IPS-15b (cell line): Measurements from ENCODE around the gene CREBBP.

Experiments
- H3K27me3 ChIP-seq: one replicate; pipeline ENCODE4 v1.6.1; 2013; ENCODE audit warnings: low read length; ENCODE audit not compliant: control insufficient read depth, insufficient read depth
- H3K36me3 ChIP-seq: one replicate; pipeline ENCODE4 v1.6.1; 2013; ENCODE audit warnings: low read length; ENCODE audit not compliant: control insufficient read depth, insufficient read depth
- H3K4me1 ChIP-seq: one replicate; pipeline ENCODE4 v1.6.1; 2013; ENCODE audit warnings: mild to moderate bottlenecking, low read length; ENCODE audit not compliant: control insufficient read depth, insufficient read depth
- H3K4me3 ChIP-seq: one replicate; pipeline ENCODE4 v1.5.1; 2013; ENCODE audit warnings: low read depth, low read length
- H3K9ac ChIP-seq: one replicate; pipeline ENCODE4 v1.6.1; 2013; ENCODE audit warnings: low read depth, mild to moderate bottlenecking, low read length
- H3K9me3 ChIP-seq: one replicate; pipeline ENCODE4 v1.6.1; 2013; ENCODE audit warnings: mild to moderate bottlenecking, low read length; ENCODE audit not compliant: control insufficient read depth, insufficient read depth

CREBBP gene

DNA sequence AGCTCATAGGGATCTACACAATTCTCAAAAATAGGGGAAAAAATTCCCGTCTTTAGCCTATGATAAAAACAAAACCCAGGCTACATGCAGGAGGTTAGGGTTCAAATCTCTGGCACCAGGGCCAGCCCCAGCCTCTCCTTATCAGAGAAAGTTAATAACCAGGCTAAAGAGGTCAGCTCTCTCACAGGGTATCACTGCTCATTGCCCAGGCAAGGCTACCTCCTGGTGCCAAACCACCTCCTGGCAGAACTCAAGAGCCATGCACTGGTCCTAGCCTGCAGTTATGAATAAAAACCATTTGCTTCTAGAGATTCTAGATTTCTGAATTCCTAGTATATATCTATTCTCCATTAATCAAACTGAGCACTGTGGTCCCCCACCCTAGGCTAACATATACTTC lies 65.8 kb downstream of the CREBBP start:
- Histone ChIP-seq H3K9ac (no peak overlapping the region), H3K27me3 (no peaks in the 10 kb centered on the region), H3K36me3 (no peaks in the 10 kb centered on the region)

DNA sequence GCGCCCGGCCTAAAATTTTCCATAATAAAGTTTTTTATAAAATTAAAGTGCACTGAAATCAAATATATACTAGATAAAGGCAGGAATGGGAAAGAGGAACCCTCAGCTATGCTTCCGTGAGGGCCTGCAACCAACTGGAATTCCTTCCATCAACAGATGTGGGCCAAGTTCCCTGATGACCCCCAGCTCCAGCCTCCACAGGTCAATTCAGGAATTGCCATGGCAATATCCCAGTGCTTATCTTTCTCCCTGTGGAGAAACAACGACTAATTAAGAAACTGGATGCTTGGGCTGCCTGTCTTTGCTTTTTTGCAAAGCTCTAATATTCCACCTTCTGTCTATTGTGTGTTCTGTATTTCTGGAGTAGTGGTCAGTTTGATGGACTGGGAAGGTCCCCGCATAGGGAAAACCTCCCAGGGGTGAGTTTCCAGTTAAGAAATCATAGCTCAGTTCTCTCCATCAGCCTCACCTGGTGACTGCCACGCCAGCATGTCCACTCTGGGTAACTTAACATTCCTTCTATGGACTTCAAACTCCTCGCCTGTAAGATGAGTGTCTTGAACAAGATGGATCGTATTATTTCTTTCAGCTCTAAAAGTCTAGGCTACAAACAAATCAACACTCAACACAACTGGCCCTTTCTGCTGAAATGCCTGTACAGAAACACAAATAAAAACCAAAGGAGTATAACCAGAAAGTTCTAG lies 67.9 kb downstream of the CREBBP start:
- H3K9me3 ChIP-seq, result no peaks in the 10 kb centered on the region
- no peaks in the 10 kb centered on the region for H3K27me3 ChIP-seq
- no peak overlapping the region for H3K4me3 ChIP-seq
- H3K4me1 ChIP-seq, result peaks cover 4% of the 10 kb centered on the region
- no peak overlapping the region for H3K9ac ChIP-seq
- no peaks in the 10 kb centered on the region for H3K36me3 ChIP-seq

More for the DNA sequence above, 65.8 kb downstream of the CREBBP start:
- Histone ChIP-seq H3K4me3 (no peak overlapping the region), H3K4me1 (peaks cover 4% of the 10 kb centered on the region), H3K9me3 (no peaks in the 10 kb centered on the region)

DNA sequence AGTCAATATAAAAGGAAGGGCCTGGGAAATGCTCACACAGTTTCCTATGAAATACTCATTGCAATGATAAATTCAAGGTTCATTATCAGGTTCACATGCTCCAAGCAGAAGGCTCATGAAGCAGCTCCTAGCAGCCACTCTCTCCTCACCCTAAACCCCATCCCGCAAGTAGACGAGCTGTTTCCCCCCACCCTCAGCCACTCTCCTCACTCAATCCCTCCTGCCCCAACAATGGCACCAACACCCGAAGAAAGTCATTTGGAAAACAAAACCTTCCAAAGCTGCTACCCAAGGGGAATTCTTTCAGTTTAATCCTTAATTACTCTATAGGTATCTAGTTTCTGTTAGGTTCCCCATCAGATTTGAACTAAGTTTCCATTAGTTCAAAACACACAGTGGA lies 69.7 kb downstream of the CREBBP start:
- no peak overlapping the region for H3K4me3 ChIP-seq
- no peaks in the 10 kb centered on the region for H3K9me3 ChIP-seq
- H3K36me3 ChIP-seq, result no peaks in the 10 kb centered on the region
- no peaks in the 10 kb centered on the region for H3K27me3 ChIP-seq
- no peak overlapping the region for H3K9ac ChIP-seq
- H3K4me1 ChIP-seq, result peaks cover 4% of the 10 kb centered on the region

DNA sequence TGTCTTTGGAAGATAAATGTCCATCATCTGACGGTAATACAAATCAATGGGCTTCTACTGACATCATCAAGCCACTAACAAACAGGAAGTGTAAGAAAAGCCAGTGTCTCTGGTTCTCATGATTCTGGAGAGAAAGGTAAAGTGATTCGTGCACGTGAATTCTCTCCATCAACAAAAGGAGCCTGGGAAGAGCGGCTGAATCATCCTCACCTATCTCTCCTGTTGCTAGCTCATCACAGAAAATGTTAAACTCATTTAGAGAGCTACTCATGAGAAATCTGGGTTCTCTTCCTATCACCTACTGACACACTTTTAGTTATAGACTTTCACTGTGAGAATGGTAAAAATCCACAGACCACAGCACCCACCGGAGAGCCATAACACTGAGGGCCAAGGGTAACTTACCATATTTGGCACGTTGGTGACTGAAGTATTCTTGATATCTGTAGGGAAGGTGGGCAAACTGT lies 70.3 kb downstream of the CREBBP start:
- Histone ChIP-seq H3K4me3 (no peak overlapping the region), H3K9me3 (no peaks in the 10 kb centered on the region), H3K36me3 (no peaks in the 10 kb centered on the region), H3K27me3 (no peaks in the 10 kb centered on the region), H3K9ac (no peak overlapping the region), H3K4me1 (peaks cover 4% of the 10 kb centered on the region)

- H3K4me3 ChIP-seq, result no peak overlapping the region
- H3K36me3 ChIP-seq, result no peaks in the 10 kb centered on the region
- no peak overlapping the region for H3K9ac ChIP-seq
- H3K27me3 ChIP-seq, result no peaks in the 10 kb centered on the region
- H3K4me1 ChIP-seq, result peaks cover 4% of the 10 kb centered on the region
- H3K9me3 ChIP-seq, result no peaks in the 10 kb centered on the region
Observed at GRCh38 chr16:3808308-3809063, 72.0 kb downstream of the CREBBP start.

DNA sequence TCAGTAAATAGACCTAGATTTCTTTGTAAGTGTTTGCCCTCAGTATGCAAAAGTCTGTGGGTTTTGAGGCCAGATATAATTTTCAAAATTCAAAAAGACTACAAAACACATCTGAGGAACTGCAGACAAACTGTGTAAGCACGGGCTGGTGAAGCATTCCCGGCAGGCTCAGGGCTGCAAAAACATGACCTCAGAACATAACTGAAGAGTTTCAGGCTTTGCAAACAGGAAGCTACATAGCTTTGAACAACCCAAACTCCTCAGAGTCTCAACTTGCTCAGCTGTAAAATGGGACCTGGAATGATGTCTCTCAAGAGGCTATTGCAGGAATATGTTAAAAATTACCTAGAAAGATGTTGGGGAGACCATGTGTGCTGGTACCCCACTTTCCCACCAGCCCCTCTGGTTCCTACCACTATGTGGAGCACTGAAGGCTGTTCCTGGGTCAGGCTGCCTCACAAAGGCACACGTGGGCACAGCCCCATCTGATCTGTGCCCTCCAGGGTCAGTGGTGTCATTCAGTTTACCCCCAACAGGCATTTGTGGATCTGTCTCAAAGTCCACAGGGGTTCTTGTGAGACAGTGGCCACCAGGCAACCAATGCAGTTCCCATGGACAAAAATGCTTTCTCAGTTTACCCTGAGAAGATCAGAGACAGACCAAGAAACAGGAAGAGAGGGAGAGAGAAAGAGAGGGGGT lies 72.9 kb downstream of the CREBBP start:
- H3K4me1 ChIP-seq, result peaks cover 4% of the 10 kb centered on the region
- no peaks in the 10 kb centered on the region for H3K36me3 ChIP-seq
- H3K27me3 ChIP-seq, result no peaks in the 10 kb centered on the region
- no peak overlapping the region for H3K9ac ChIP-seq
- H3K9me3 ChIP-seq, result no peaks in the 10 kb centered on the region
- H3K4me3 ChIP-seq, result no peak overlapping the region

DNA sequence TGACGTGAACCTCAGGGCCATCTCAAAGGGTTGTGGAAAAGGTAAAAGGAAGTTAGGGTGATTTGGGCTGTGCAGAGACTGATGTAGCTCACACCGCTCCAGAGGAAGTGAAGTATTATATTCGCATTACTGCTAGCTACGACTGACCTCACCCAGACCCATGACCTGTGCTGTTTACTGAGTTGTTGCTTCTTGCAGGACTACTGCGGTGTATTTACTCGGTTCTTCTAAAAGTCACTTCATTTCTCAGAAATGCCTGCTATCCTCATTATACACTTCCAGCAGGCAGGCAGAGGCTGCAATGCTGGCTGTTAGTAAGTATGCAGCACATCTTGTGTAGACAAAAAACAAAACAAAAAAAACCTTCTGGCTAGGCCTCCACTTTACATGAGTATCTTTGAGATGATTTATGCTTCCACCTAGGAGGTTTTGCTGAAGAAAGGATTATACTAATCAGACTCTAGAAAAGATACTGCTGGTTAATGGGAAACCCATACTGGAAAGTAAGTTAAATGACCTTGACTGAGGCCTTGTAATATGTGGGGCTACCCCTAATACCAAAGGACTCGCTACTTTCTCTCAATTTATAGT lies 76.0 kb downstream of the CREBBP start:
- Histone ChIP-seq H3K4me3 (no peak overlapping the region), H3K9me3 (no peaks in the 10 kb centered on the region), H3K27me3 (no peaks in the 10 kb centered on the region), H3K4me1 (no peaks in the 10 kb centered on the region), H3K36me3 (no peaks in the 10 kb centered on the region), H3K9ac (no peak overlapping the region)

DNA sequence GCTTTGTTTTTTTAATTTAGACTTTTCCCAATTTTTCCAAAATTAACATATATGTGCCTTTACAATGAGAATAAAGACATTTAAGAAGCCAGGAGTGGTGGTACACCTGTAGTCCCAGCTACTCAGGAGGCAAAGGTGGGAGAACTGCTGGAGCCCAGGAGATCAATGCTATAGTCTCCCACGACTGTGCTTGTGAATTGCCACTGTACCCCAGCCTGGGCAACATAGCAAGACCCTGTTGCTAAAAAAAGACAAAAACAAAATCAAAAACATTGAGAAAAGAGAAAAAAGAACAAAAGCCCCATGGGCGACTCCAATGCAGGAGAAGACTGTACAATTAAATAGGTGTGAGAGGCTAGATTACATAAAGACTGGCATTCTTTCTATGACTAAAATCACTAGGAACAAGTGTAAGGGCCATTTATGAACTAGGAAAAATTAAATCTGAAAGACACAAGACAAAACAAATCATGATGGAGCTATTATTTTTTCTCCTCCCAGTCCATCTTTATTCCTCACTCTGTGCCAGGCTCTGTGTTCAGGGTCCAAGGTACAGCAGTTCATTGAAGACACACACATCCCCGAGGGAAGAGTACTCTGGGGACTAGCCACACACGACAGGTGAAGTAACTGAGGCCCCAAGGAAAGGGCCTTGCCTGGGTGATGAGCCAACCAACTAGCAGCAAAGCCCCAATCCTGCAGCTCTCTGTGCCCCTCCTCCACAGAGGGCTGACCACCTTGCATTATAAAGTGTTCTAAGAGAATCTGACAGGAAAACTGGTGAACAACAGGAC lies 79.8 kb downstream of the CREBBP start:
- Histone ChIP-seq H3K4me1 (peaks cover 9% of the 10 kb centered on the region), H3K36me3 (no peaks in the 10 kb centered on the region)

GRCh38 chr16:3800019-3800418 lies 80.5 kb downstream of the CREBBP start:
- Histone ChIP-seq H3K4me3 (no peak overlapping the region), H3K4me1 (peaks cover 9% of the 10 kb centered on the region), H3K36me3 (no peaks in the 10 kb centered on the region), H3K9ac (no peak overlapping the region), H3K9me3 (no peaks in the 10 kb centered on the region), H3K27me3 (no peaks in the 10 kb centered on the region)

More for the DNA sequence above, 79.8 kb downstream of the CREBBP start:
- no peak overlapping the region for H3K4me3 ChIP-seq
- no peaks in the 10 kb centered on the region for H3K9me3 ChIP-seq
- H3K27me3 ChIP-seq, result no peaks in the 10 kb centered on the region
- H3K9ac ChIP-seq, result no peak overlapping the region

DNA sequence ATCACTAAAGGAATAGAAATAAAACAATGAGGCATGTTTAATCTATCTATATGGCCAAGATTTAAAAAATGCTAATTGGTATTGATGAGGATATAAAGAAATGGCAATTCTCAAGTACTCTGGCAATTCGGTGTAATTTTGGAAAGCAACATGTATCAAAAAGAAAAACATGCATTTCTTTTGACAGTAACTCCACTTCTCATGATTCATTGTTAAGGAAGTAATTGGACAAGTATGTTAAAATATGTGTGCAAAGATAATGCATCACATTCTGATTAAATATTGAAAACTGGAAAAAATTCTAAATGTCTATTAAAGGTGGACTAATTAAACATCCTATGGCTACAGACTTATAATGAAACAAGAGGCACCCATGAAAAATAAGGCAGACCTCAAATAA lies 81.2 kb downstream of the CREBBP start:
- no peaks in the 10 kb centered on the region for H3K36me3 ChIP-seq
- peaks cover 9% of the 10 kb centered on the region for H3K4me1 ChIP-seq
- H3K9ac ChIP-seq, result no peak overlapping the region
- no peaks in the 10 kb centered on the region for H3K9me3 ChIP-seq
- no peak overlapping the region for H3K4me3 ChIP-seq
- no peaks in the 10 kb centered on the region for H3K27me3 ChIP-seq

DNA sequence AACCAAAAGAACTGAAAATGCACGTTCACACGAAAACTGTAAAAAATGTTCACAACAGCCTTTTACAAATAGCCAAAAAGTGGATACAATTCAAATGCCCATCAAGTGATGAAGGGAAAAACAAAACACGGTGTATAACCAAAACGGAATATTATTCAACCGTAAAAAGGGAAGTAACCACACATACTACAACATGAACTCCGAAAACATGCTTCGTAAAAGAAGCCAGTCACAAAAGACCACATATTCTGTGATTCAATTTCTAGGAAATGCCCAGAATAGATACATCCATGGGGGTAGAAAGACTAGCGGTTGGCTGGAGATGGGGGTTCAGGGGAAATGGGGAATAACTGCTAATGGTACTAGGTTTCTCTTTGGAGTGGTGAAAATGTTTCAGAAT lies 81.7 kb downstream of the CREBBP start:
- Histone ChIP-seq H3K9me3 (no peaks in the 10 kb centered on the region), H3K9ac (no peak overlapping the region), H3K27me3 (no peaks in the 10 kb centered on the region), H3K4me3 (no peak overlapping the region), H3K36me3 (no peaks in the 10 kb centered on the region), H3K4me1 (peaks cover 9% of the 10 kb centered on the region)
